RPMI8226 (cell line): ENCODE measurements around the gene TAT.
"Not testable (repeated sequence)": the region's sequence is repeated elsewhere in the genome, so short reads cannot be mapped to it uniquely, and the experiment has no call there.

Experiments used
- DNase-seq: peaks from one replicate; pipeline ENCODE4 v3.0.0-alpha.2; 2015

Gene TAT

GRCh38 chr16:71576971-71577370, at the start of gene TAT:
Gene TAT (minus strand): TSS chr16:71577092. CDS start chr16:71576415, 677 bp downstream.
- no peak for DNase-seq

GRCh38 chr16:71626018-71626857, 49.3 kb upstream of the TAT start, which contains the start of gene MARVELD3:
Gene MARVELD3 (plus strand): TSS chr16:71626184. CDS start chr16:71626230, 46 bp downstream.
- DNase-seq: peak; percentile 88

- no peak for DNase-seq
Observed at GRCh38 chr16:71625113-71625850, 48.4 kb upstream of the TAT start.

GRCh38 chr16:71623597-71623996, 46.7 kb upstream of the TAT start:
- DNase-seq: peak; percentile 41

- no peak for DNase-seq
Observed at GRCh38 chr16:71622088-71622487, 45.2 kb upstream of the TAT start.

- no peak for DNase-seq
Observed at GRCh38 chr16:71618429-71618828, 41.5 kb upstream of the TAT start.

- not testable (repeated sequence) for DNase-seq
Observed at GRCh38 chr16:71614956-71615355, 38.1 kb upstream of the TAT start.

- peak; percentile 85 for DNase-seq
Observed at GRCh38 chr16:71610936-71611871, 34.3 kb upstream of the TAT start.

GRCh38 chr16:71610447-71610846, 33.6 kb upstream of the TAT start:
- no peak for DNase-seq

GRCh38 chr16:71609066-71609465, 32.2 kb upstream of the TAT start:
- no peak for DNase-seq

- DNase-seq: peak; percentile 40
Observed at GRCh38 chr16:71600822-71601221, 23.9 kb upstream of the TAT start.

- DNase-seq: not testable (repeated sequence)
Observed at GRCh38 chr16:71598426-71598825, 21.5 kb upstream of the TAT start.

GRCh38 chr16:71595340-71595826, 18.5 kb upstream of the TAT start:
- DNase-seq: not testable (repeated sequence)

- DNase-seq: no peak
Observed at GRCh38 chr16:71594000-71594646, 17.2 kb upstream of the TAT start.

GRCh38 chr16:71593048-71593999, 16.4 kb upstream of the TAT start:
- DNase-seq: no peak

GRCh38 chr16:71591917-71592316, 15.0 kb upstream of the TAT start:
- DNase-seq: no peak

GRCh38 chr16:71590584-71590983, 13.7 kb upstream of the TAT start:
- DNase-seq: no peak

GRCh38 chr16:71590071-71590470, 13.2 kb upstream of the TAT start:
- DNase-seq: not testable (repeated sequence)

GRCh38 chr16:71589334-71589733, 12.4 kb upstream of the TAT start:
- not testable (repeated sequence) for DNase-seq

GRCh38 chr16:71585318-71585703, 8.4 kb upstream of the TAT start:
- no peak for DNase-seq
